ENCODE measurements around the gene PRSS50. TPM values are rescaled to one million over a fixed set of nuclear protein-coding genes. Genes with fewer than 3 reads are reported as not detected.

PRSS50 gene
- total RNA-seq, 2 experiments from 2014 or later = not detected

DNA sequence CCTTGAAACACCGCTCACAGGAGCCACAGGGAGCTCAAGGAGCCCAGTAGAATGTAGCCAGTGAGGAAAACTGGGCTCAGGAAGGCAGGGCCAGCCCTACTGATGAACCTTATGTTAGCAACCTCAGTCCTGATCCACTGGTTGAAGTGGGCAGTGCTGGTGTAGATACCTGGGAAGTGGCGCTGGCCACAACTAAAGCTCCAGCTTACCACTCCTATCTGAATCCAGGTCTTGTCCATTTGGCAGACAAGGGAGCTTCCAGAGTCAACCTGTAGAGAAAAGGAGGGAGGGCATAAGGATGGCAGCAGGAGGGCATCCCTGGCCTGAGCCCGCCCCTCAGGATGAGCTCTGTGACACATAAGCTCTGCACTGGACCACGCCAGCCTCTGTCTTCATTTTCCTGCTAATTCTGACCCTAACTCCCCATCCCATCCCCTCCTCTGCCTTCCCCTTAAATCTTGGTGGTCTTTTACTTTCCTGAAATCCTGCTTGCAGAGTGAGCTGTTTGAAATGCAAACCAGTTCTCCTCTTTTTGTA is 2.1 kb upstream of the PRSS50 start:
- no peak overlapping the region for H3K4me3 Mint-ChIP-seq
- DNase-seq (no peak), ATAC-seq (no peak)
- H3K4me1 Mint-ChIP-seq (ENCODE audit: low read depth) = no peaks in the 10 kb centered on the region
- H3K27ac Mint-ChIP-seq = no peak overlapping the region
- H3K27me3 Mint-ChIP-seq (ENCODE audit: low read depth) = peaks cover 11% of the 10 kb centered on the region
- no peaks in the 10 kb centered on the region for H3K9me3 Mint-ChIP-seq (ENCODE audit: insufficient read depth)
- POLR2A ChIA-PET = no interaction called here
- CTCF ChIA-PET = interaction anchor here (1.0 to 1.1 kb wide), 2 partner anchors 18 to 23 kb away, joined by 3 read pairs; no protein-coding TSS in a partner anchor
- H3K36me3 Mint-ChIP-seq (ENCODE audit: low read depth) = no peaks in the 10 kb centered on the region

DNA sequence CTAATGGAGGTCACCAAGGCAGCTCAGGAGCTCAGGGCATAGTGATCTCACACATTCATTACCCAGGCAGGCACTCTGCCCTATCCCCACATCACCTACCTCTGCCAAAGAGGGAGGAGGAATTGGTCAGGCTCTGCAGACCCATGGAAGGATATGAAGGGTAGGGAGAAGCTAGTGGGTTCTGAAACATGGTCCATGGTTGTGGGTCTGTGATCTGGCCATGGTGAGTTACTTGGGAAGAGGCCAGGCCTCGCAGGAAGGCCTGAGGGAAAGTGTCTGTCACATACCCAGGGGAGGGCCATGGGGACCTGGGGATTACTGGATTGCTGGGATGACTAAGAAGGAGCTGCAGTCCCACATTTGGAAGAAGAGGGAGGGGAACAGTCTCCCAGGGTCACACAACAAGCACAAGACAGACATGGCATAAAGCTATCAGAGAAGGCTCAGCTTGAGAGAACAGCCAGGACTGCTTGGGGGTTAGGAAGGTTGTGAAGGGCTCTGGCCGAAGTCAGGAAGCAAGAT is 1.4 kb upstream of the PRSS50 start:
- no peaks in the 10 kb centered on the region for H3K4me1 Mint-ChIP-seq (ENCODE audit: low read depth)
- ChIA-PET POLR2A (no interaction called here), CTCF (interaction anchor here (0.6 to 1.1 kb wide), 2 partner anchors 22 to 1106 kb away, joined by 3 read pairs; no protein-coding TSS in a partner anchor)
- H3K27me3 Mint-ChIP-seq (ENCODE audit: low read depth) = peaks cover 11% of the 10 kb centered on the region
- DNase-seq (no peak), ATAC-seq (no peak)
- no peaks in the 10 kb centered on the region for H3K9me3 Mint-ChIP-seq (ENCODE audit: insufficient read depth)
- no peak overlapping the region for H3K27ac Mint-ChIP-seq
- no peaks in the 10 kb centered on the region for H3K36me3 Mint-ChIP-seq (ENCODE audit: low read depth)
- H3K4me3 Mint-ChIP-seq = no peak overlapping the region

DNA sequence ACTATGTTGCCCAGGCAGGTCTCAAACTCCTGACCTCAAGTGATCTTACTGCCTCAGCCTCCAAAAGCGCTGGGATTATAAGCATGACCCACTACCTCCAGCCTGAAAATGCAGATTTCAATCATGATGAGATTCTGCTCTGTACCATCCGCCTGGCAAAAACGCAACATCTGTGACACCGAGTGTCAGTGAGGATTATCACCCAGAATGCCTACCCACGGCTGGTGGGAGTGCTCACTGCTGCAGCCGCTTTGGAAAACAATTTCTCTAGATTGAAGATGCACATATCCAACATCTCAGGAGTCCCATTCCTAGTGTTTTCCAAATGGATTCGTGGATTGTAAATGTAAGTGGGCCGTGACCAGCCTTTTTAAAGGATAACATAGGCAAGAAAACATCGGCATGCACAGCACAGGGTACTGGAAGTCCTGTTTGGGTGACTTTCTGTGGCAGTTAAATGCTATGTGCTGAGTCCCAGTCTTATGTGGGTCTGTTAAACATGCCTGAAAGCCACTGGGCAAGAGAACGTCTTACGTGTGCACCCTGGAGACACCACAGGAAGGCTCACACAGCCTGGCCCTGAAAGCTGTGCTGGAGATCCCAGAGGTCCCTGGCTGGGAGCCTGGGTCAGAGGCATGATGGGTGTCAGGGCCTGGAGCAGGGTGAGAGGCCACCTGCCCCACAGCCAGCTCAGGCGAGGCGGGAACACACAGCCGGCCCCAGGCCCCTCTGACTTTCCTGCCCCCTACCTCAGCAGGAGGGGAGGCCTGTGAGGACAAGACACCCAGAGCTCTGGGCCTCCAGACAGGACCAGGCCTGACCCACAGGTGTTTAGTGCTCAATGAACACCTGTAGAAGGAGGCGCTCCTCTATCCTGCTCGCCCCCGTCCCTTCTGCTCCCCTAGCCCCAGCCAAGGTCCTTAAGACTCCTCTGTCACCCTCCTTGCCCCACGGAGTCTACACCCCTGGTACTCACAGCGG is 918 bp downstream of the PRSS50 start:
- Mint-ChIP-seq H3K4me1 (ENCODE audit: low read depth) (no peaks in the 10 kb centered on the region), H3K9me3 (ENCODE audit: insufficient read depth) (no peaks in the 10 kb centered on the region), H3K27me3 (ENCODE audit: low read depth) (peaks cover 10% of the 10 kb centered on the region), H3K4me3 (no peak overlapping the region), H3K27ac (no peak overlapping the region), H3K36me3 (ENCODE audit: low read depth) (no peaks in the 10 kb centered on the region)
- DNase-seq (no peak), ATAC-seq (no peak)
- ChIA-PET POLR2A (no interaction called here), CTCF (interaction anchor here (1.1 to 1.2 kb wide), 2 partner anchors 8 to 14 kb away, joined by 4 to 5 read pairs; no protein-coding TSS in a partner anchor)

GRCh38 chr3:46715507-46716175 is 2.0 kb downstream of the PRSS50 start:
- H3K36me3 Mint-ChIP-seq (ENCODE audit: low read depth) = no peaks in the 10 kb centered on the region
- H3K4me1 Mint-ChIP-seq (ENCODE audit: low read depth) = no peaks in the 10 kb centered on the region
- no peak for DNase-seq
- H3K27ac Mint-ChIP-seq = no peak overlapping the region
- H3K27me3 Mint-ChIP-seq (ENCODE audit: low read depth) = peaks cover 10% of the 10 kb centered on the region
- ChIA-PET CTCF (interaction anchor here (0.6 to 1.1 kb wide), 2 partner anchors 13 to 53 kb away, joined by 4 read pairs; no protein-coding TSS in a partner anchor), POLR2A (no interaction called here)
- no peaks in the 10 kb centered on the region for H3K9me3 Mint-ChIP-seq (ENCODE audit: insufficient read depth)
- ATAC-seq = no peak
- no peak overlapping the region for H3K4me3 Mint-ChIP-seq

GRCh38 chr3:46714728-46715506 is 2.8 kb downstream of the PRSS50 start:
- H3K36me3 Mint-ChIP-seq (ENCODE audit: low read depth) = no peaks in the 10 kb centered on the region
- H3K27me3 Mint-ChIP-seq (ENCODE audit: low read depth) = peaks cover 8% of the 10 kb centered on the region
- ATAC-seq (no peak), DNase-seq (no peak)
- no peaks in the 10 kb centered on the region for H3K4me1 Mint-ChIP-seq (ENCODE audit: low read depth)
- H3K27ac Mint-ChIP-seq = no peak overlapping the region
- ChIA-PET CTCF (interaction anchor here (0.6 to 1.1 kb wide), 2 partner anchors 12 to 53 kb away, joined by 4 read pairs; no protein-coding TSS in a partner anchor), POLR2A (no interaction called here)
- no peak overlapping the region for H3K4me3 Mint-ChIP-seq
- H3K9me3 Mint-ChIP-seq (ENCODE audit: insufficient read depth) = no peaks in the 10 kb centered on the region

GRCh38 chr3:46713898-46714552 is 3.6 kb downstream of the PRSS50 start:
- ATAC-seq = no peak
- DNase-seq = no peak
- POLR2A ChIA-PET = no interaction called here
- Mint-ChIP-seq H3K4me3 (no peak overlapping the region), H3K27me3 (ENCODE audit: low read depth) (peaks cover 3% of the 10 kb centered on the region), H3K4me1 (ENCODE audit: low read depth) (no peaks in the 10 kb centered on the region), H3K36me3 (ENCODE audit: low read depth) (no peaks in the 10 kb centered on the region), H3K27ac (no peak overlapping the region), H3K9me3 (ENCODE audit: insufficient read depth) (no peaks in the 10 kb centered on the region)
- CTCF ChIA-PET = no interaction called here

- Mint-ChIP-seq H3K36me3 (ENCODE audit: low read depth) (no peaks in the 10 kb centered on the region), H3K27ac (no peak overlapping the region), H3K4me3 (no peak overlapping the region), H3K4me1 (ENCODE audit: low read depth) (no peaks in the 10 kb centered on the region), H3K9me3 (ENCODE audit: insufficient read depth) (no peaks in the 10 kb centered on the region), H3K27me3 (ENCODE audit: low read depth) (peaks cover under 1% of the 10 kb centered on the region)
- CTCF ChIA-PET = no interaction called here
- POLR2A ChIA-PET = no interaction called here
- ATAC-seq (no peak), DNase-seq (no peak)
Observed at GRCh38 chr3:46713050-46713897, 4.4 kb downstream of the PRSS50 start.

- no peaks in the 10 kb centered on the region for H3K36me3 Mint-ChIP-seq (ENCODE audit: low read depth)
- ATAC-seq (no peak), DNase-seq (no peak)
- H3K27ac Mint-ChIP-seq = no peak overlapping the region
- H3K4me3 Mint-ChIP-seq = no peak overlapping the region
- CTCF ChIA-PET = no interaction called here
- H3K9me3 Mint-ChIP-seq (ENCODE audit: insufficient read depth) = no peaks in the 10 kb centered on the region
- no peaks in the 10 kb centered on the region for H3K4me1 Mint-ChIP-seq (ENCODE audit: low read depth)
- POLR2A ChIA-PET = no interaction called here
- H3K27me3 Mint-ChIP-seq (ENCODE audit: low read depth) = no peaks in the 10 kb centered on the region
Observed at GRCh38 chr3:46712191-46713049, 5.2 kb downstream of the PRSS50 start.

GRCh38 chr3:46711760-46712159 is 5.9 kb downstream of the PRSS50 start:
- ChIA-PET CTCF (no interaction called here), POLR2A (no interaction called here)
- no peak for DNase-seq
- Mint-ChIP-seq H3K27ac (no peak overlapping the region), H3K36me3 (ENCODE audit: low read depth) (no peaks in the 10 kb centered on the region), H3K4me3 (no peak overlapping the region), H3K9me3 (ENCODE audit: insufficient read depth) (no peaks in the 10 kb centered on the region), H3K4me1 (ENCODE audit: low read depth) (no peaks in the 10 kb centered on the region), H3K27me3 (ENCODE audit: low read depth) (no peaks in the 10 kb centered on the region)
- no peak for ATAC-seq

GRCh38 chr3:46711305-46711704 is 6.4 kb downstream of the PRSS50 start:
- H3K4me1 Mint-ChIP-seq (ENCODE audit: low read depth) = no peaks in the 10 kb centered on the region
- no peak overlapping the region for H3K4me3 Mint-ChIP-seq
- H3K27me3 Mint-ChIP-seq (ENCODE audit: low read depth) = no peaks in the 10 kb centered on the region
- H3K9me3 Mint-ChIP-seq (ENCODE audit: insufficient read depth) = no peaks in the 10 kb centered on the region
- ChIA-PET POLR2A (no interaction called here), CTCF (no interaction called here)
- H3K27ac Mint-ChIP-seq = no peak overlapping the region
- DNase-seq (no peak), ATAC-seq (no peak)
- no peaks in the 10 kb centered on the region for H3K36me3 Mint-ChIP-seq (ENCODE audit: low read depth)

Measured in activated CD8-positive, alpha-beta T cell treated with anti-CD3 and anti-CD28 coated beads, Interleukin-2, amount 10 ng/mL, durations not matched to agents 7 days and 5 days (primary cell).